CD4-positive, CD25-positive, alpha-beta regulatory T cell (primary cell): ENCODE data around the gene SPAG6. TPM values are rescaled to one million over a fixed set of nuclear protein-coding genes. Genes with fewer than 3 reads are reported as not detected.
"Not testable (repeated sequence)": the region's sequence is repeated elsewhere in the genome, so short reads cannot be mapped to it uniquely, and the experiment has no call there.

Experiments used
- ATAC-seq, 2 donors: fragments of 150-1000 bp; cut with Tn5 transposase; one replicate each; pipeline ENCODE4 v1.10.0; 2021; ENCODE audit warnings: low read depth in 2 of 2, moderate number of reproducible peaks in 2 of 2, moderate library complexity in 1 of 2
- DNase-seq, 3 donors: peaks; one replicate each; pipeline versions ENCODE4 v3.0.0 to v3.0.0-alpha.2; 2012 to 2022; ENCODE audit warnings: mixed read lengths in 1 of 3
- H3K27ac ChIP-seq: one replicate; pipeline ENCODE4 v1.7.0; 2013; ENCODE audit warnings: mild to moderate bottlenecking, low read length; ENCODE audit not compliant: insufficient read depth, poor library complexity, severe bottlenecking
- H3K27me3 ChIP-seq: one replicate; pipeline ENCODE4 v1.7.0; 2013; ENCODE audit warnings: low read length; ENCODE audit not compliant: control insufficient read depth, insufficient read depth
- H3K36me3 ChIP-seq: one replicate; pipeline ENCODE4 v1.7.0; 2013; ENCODE audit warnings: mild to moderate bottlenecking, low read length, moderate library complexity; ENCODE audit not compliant: control insufficient read depth, insufficient read depth
- H3K4me1 ChIP-seq: 2 replicates; pipeline ENCODE4 v1.7.0; 2013; ENCODE audit warnings: mild to moderate bottlenecking, low read length; ENCODE audit not compliant: insufficient read depth, control insufficient read depth, poor library complexity, severe bottlenecking
- H3K4me3 ChIP-seq: one replicate; pipeline ENCODE4 v1.7.0; 2013; ENCODE audit warnings: low read depth, mild to moderate bottlenecking, low read length, moderate library complexity
- H3K9me3 ChIP-seq, 2 experiments: 1 replicate in 1 of 2; 2 replicates in 1 of 2; pipeline ENCODE4 v1.7.0; 2013; ENCODE audit warnings: low read length in 2 of 2, mild to moderate bottlenecking in 1 of 2, moderate library complexity in 1 of 2; ENCODE audit not compliant: control insufficient read depth in 2 of 2
- H3K27ac Mint-ChIP-seq, 3 donors: one replicate each; pipeline ENCODE4 v1.8.0; 2020 to 2022; ENCODE audit warnings: mild to moderate bottlenecking in 3 of 3, mixed read lengths in 3 of 3, moderate library complexity in 2 of 3
- H3K27me3 Mint-ChIP-seq: one replicate; pipeline ENCODE4 v1.8.0; 2022; ENCODE audit warnings: mild to moderate bottlenecking, mixed read lengths
- H3K36me3 Mint-ChIP-seq: one replicate; pipeline ENCODE4 v1.8.0; 2020; ENCODE audit warnings: mixed read lengths
- H3K4me1 Mint-ChIP-seq, 4 donors: one replicate each; pipeline ENCODE4 v1.8.0; 2020 to 2022; ENCODE audit warnings: mixed read lengths in 4 of 4, mild to moderate bottlenecking in 1 of 4
- H3K4me3 Mint-ChIP-seq, 4 donors: one replicate each; pipeline ENCODE4 v1.8.0; 2020 to 2022; ENCODE audit warnings: mild to moderate bottlenecking in 4 of 4, mixed read lengths in 4 of 4, moderate library complexity in 3 of 4
- H3K9me3 Mint-ChIP-seq, 7 donors: one replicate each; pipeline ENCODE4 v1.8.0; 2020 to 2022; ENCODE audit warnings: mixed read lengths in 7 of 7, mild to moderate bottlenecking in 3 of 7, moderate library complexity in 2 of 7
- polyA plus RNA-seq, 4 donors: library from polyadenylated mRNA; unstranded; fragments of 300-500 nt; fragmentation: Illumina TruSeq; gene quantifications; one replicate each; pipeline ENCODE4 v1.2.3, GENCODE V29; 2021
- total RNA-seq: library from RNA; stranded (reverse); gene quantifications from one replicate; pipeline ENCODE4 v1.2.3, GENCODE V29; 2022

SPAG6 gene
- total and polyA plus RNA-seq, 5 donors from 2014 or later: 0.15 to 0.18 TPM; not detected in 3

GRCh38 chr10:22344781-22345300 lies 455 bp upstream of the SPAG6 start:
- DNase-seq (no peak), ATAC-seq (no peak)
- Histone ChIP-seq H3K27ac (no peak overlapping the region), H3K9me3 (peaks cover 4 to 13% of the 10 kb centered on the region in 2 experiments), H3K4me1 (peaks cover 25% of the 10 kb centered on the region), H3K36me3 (no peaks in the 10 kb centered on the region), H3K27me3 (peaks cover 57% of the 10 kb centered on the region), H3K4me3 (no peak overlapping the region)
- Mint-ChIP-seq H3K36me3 (no peaks in the 10 kb centered on the region), H3K4me3 (peak overlapping the region; percentile 22 to 69 (median 49)), H3K9me3 (peaks cover 0 to 14% (median 4%) of the 10 kb centered on the region in 7 donors), H3K4me1 (peaks cover 10 to 30% (median 15%) of the 10 kb centered on the region in 4 donors), H3K27me3 (peaks cover 82% of the 10 kb centered on the region), H3K27ac (peak overlapping the region in 2 of 3 donors; percentile 73 to 84)

- H3K27me3 ChIP-seq: peaks cover 56% of the 10 kb centered on the region
- Mint-ChIP-seq H3K36me3 (no peaks in the 10 kb centered on the region), H3K9me3 (peaks cover 0 to 11% (median 4%) of the 10 kb centered on the region in 7 donors), H3K4me3 (peak overlapping the region; percentile 22 to 79 (median 56)), H3K4me1 (peaks cover 5 to 24% (median 10%) of the 10 kb centered on the region in 4 donors), H3K27ac (peak overlapping the region in 1 of 3 donors; percentile 5), H3K27me3 (peaks cover 78% of the 10 kb centered on the region)
- no peak for DNase-seq
- peaks cover 13% of the 10 kb centered on the region for H3K4me1 ChIP-seq
- H3K9me3 ChIP-seq: peaks cover 4 to 13% of the 10 kb centered on the region in 2 experiments
- no peak for ATAC-seq
- no peak overlapping the region for H3K4me3 ChIP-seq
- H3K27ac ChIP-seq: no peak overlapping the region
- no peaks in the 10 kb centered on the region for H3K36me3 ChIP-seq
These were observed 883 bp downstream of the SPAG6 start for GRCh38 chr10:22346096-22346661.

GRCh38 chr10:22349755-22350154 lies 4.5 kb downstream of the SPAG6 start:
- Mint-ChIP-seq H3K36me3 (no peaks in the 10 kb centered on the region), H3K4me1 (peaks cover 0 to 5% (median 5%) of the 10 kb centered on the region in 4 donors), H3K4me3 (no peak overlapping the region), H3K27me3 (peaks cover 69% of the 10 kb centered on the region), H3K9me3 (peaks cover 0 to 6% (median 4%) of the 10 kb centered on the region in 7 donors), H3K27ac (no peak overlapping the region)
- DNase-seq (no peak), ATAC-seq (no peak)
- Histone ChIP-seq H3K27me3 (peaks cover 22% of the 10 kb centered on the region), H3K36me3 (no peaks in the 10 kb centered on the region), H3K4me1 (peaks cover 8% of the 10 kb centered on the region), H3K9me3 (peaks cover 1 to 11% of the 10 kb centered on the region in 2 experiments), H3K4me3 (no peak overlapping the region), H3K27ac (no peak overlapping the region)

- DNase-seq: no peak
- ATAC-seq: no peak
- no peaks in the 10 kb centered on the region for H3K36me3 ChIP-seq
- Mint-ChIP-seq H3K27ac (no peak overlapping the region), H3K9me3 (peaks cover 0 to 4% (median 1%) of the 10 kb centered on the region in 7 donors), H3K27me3 (peaks cover 68% of the 10 kb centered on the region), H3K36me3 (no peaks in the 10 kb centered on the region), H3K4me1 (peaks cover 0 to 4% (median 2%) of the 10 kb centered on the region in 4 donors), H3K4me3 (no peak overlapping the region)
- H3K27me3 ChIP-seq: peaks cover 15% of the 10 kb centered on the region
- no peaks in the 10 kb centered on the region for H3K4me1 ChIP-seq
- H3K9me3 ChIP-seq: no peaks in the 10 kb centered on the region
- H3K27ac ChIP-seq: no peak overlapping the region
- H3K4me3 ChIP-seq: no peak overlapping the region
These were observed 5.9 kb downstream of the SPAG6 start for GRCh38 chr10:22351131-22351703.

- Mint-ChIP-seq H3K9me3 (peaks cover 0 to 2% (median 0%) of the 10 kb centered on the region in 7 donors), H3K27ac (no peak overlapping the region), H3K4me1 (no peaks in the 10 kb centered on the region), H3K36me3 (no peaks in the 10 kb centered on the region), H3K27me3 (peaks cover 39% of the 10 kb centered on the region), H3K4me3 (peak overlapping the region in 1 of 4 donors; percentile 17)
- no peak for DNase-seq
- no peaks in the 10 kb centered on the region for H3K4me1 ChIP-seq
- no peaks in the 10 kb centered on the region for H3K9me3 ChIP-seq
- peaks cover 6% of the 10 kb centered on the region for H3K27me3 ChIP-seq
- ATAC-seq: no peak
- no peak overlapping the region for H3K27ac ChIP-seq
- no peak overlapping the region for H3K4me3 ChIP-seq
- H3K36me3 ChIP-seq: no peaks in the 10 kb centered on the region
These were observed 11.1 kb downstream of the SPAG6 start for GRCh38 chr10:22356324-22356873.

- H3K36me3 Mint-ChIP-seq, DNase-seq, H3K27ac Mint-ChIP-seq, H3K4me3 Mint-ChIP-seq, ATAC-seq, H3K36me3 ChIP-seq, H3K4me1 Mint-ChIP-seq, H3K9me3 ChIP-seq, H3K4me1 ChIP-seq, H3K27ac ChIP-seq, H3K9me3 Mint-ChIP-seq, H3K4me3 ChIP-seq, H3K27me3 ChIP-seq: not testable (repeated sequence)
- peaks cover 34% of the 10 kb centered on the region for H3K27me3 Mint-ChIP-seq
These were observed 12.5 kb downstream of the SPAG6 start for GRCh38 chr10:22357770-22358169.

GRCh38 chr10:22363305-22363704 lies 18.0 kb downstream of the SPAG6 start:
- Mint-ChIP-seq H3K4me1 (peaks cover 0 to 11% (median 4%) of the 10 kb centered on the region in 4 donors), H3K27ac (no peak overlapping the region), H3K36me3 (no peaks in the 10 kb centered on the region), H3K9me3 (no peaks in the 10 kb centered on the region), H3K27me3 (peaks cover 11% of the 10 kb centered on the region), H3K4me3 (no peak overlapping the region)
- ATAC-seq (no peak), DNase-seq (no peak)
- Histone ChIP-seq H3K27me3 (peaks cover 2% of the 10 kb centered on the region), H3K27ac (no peak overlapping the region), H3K4me3 (no peak overlapping the region), H3K36me3 (no peaks in the 10 kb centered on the region), H3K9me3 (no peaks in the 10 kb centered on the region), H3K4me1 (no peaks in the 10 kb centered on the region)
